ENCODE results near the gene FBXO36. TPM values are rescaled to one million over a fixed set of nuclear protein-coding genes. Genes with fewer than 3 reads are reported as not detected.

FBXO36 gene
- polyA plus RNA-seq, 2 of the 4 experiments (the other 2 are of a cell fraction): 2.0 to 5.5 TPM

DNA sequence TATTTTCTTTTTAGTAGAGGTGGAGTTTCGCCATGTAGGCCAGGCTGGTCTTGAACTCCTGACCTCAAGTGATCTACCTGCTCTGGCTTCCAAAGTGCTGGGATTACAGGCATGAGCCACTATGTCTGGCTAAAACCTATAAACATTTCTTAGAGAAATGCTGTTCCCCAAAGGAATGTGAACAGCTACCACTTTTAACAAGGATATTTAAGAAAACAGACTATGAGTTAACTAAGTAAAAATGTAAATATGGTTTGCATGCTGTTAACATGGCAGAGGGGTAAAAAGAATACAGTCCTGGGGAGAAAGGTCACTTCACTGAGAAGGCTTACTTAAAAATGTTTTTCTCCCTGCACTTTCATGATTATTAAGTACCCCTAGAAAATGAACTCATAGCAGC is 89.3 kb downstream of the FBXO36 start:
- Histone ChIP-seq H3K4me3 (no peak overlapping the region), H3K27ac (no peak overlapping the region), H3K9me3 (no peaks in the 10 kb centered on the region), H3K4me1 (no peaks in the 10 kb centered on the region; the same call in 2 of the 3 replicates), H3K4me2 (no peak overlapping the region)
- whole genome bisulfite sequencing (ENCODE audit: missing lambda C conversion rate): 82% methylated on average over 1 of the region's 1 CpG
- DNase-seq (ENCODE audit: low read depth in 1 of 2, low spot score in 1 of 2) (no peak), FAIRE-seq (no peak), ATAC-seq (no peak)
- POLR2A ChIA-PET: no interaction called here
- no peak for TF ChIP-seq HOXB13 (CRISPR knock-in tag; IDR thresholded peaks at IDR 0.05; ENCODE audit: low read depth)
- TF ChIP-seq TP53 (CRISPR knock-in tag; IDR thresholded peaks at IDR 0.05): no peak
- TF ChIP-seq RAD21 (conservative IDR thresholded peaks at IDR 0.05 in 1 of 2, IDR thresholded peaks at IDR 0.05 in 1 of 2): no peak
- TF ChIP-seq CEBPB (IDR thresholded peaks at IDR 0.05): no peak
- TF ChIP-seq EHF (CRISPR knock-in tag; IDR thresholded peaks at IDR 0.05): no peak
- CTCF ChIA-PET: interaction anchor here (1.5 to 2.7 kb wide), 2 partner anchors 56 to 149 kb away, joined by 3 to 9 read pairs; no protein-coding TSS in a partner anchor

- no peak overlapping the region for H3K4me3 ChIP-seq
- TF ChIP-seq, protein P1, sequence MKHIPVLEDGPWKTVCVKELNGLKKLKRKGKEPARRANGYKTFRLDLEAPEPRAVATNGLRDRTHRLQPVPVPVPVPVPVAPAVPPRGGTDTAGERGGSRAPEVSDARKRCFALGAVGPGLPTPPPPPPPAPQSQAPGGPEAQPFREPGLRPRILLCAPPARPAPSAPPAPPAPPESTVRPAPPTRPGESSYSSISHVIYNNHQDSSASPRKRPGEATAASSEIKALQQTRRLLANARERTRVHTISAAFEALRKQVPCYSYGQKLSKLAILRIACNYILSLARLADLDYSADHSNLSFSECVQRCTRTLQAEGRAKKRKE (CRISPR knock-in tag; IDR thresholded peaks at IDR 0.05; ENCODE audit: low read depth): no peak
- TF ChIP-seq EHMT2 (IDR thresholded peaks at IDR 0.05; ENCODE audit: low read depth) (no peak), SMC3 (IDR thresholded peaks at IDR 0.05) (no peak), RFX5 (IDR thresholded peaks at IDR 0.05) (no peak), MAZ (IDR thresholded peaks at IDR 0.05; ENCODE audit: borderline replicate concordance, low read depth, low read length) (no peak), BCL3 (IDR thresholded peaks at IDR 0.05) (no peak), ZNF302 (CRISPR knock-in tag; IDR thresholded peaks at IDR 0.05) (no peak), FOXS1 (CRISPR knock-in tag; IDR thresholded peaks at IDR 0.05) (no peak), REST (IDR thresholded peaks at IDR 0.05) (no peak), HEYL (CRISPR knock-in tag; IDR thresholded peaks at IDR 0.05) (no peak), KDM1A (IDR thresholded peaks at IDR 0.05; ENCODE audit: low read depth) (no peak), RCOR1 (IDR thresholded peaks at IDR 0.05; ENCODE audit: low read depth, low read length) (no peak), JUN (IDR thresholded peaks at IDR 0.05) (no peak)
- TF ChIP-seq, protein P2, sequence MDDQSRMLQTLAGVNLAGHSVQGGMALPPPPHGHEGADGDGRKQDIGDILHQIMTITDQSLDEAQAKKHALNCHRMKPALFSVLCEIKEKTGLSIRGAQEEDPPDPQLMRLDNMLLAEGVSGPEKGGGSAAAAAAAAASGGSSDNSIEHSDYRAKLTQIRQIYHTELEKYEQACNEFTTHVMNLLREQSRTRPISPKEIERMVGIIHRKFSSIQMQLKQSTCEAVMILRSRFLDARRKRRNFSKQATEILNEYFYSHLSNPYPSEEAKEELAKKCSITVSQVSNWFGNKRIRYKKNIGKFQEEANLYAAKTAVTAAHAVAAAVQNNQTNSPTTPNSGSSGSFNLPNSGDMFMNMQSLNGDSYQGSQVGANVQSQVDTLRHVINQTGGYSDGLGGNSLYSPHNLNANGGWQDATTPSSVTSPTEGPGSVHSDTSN (IDR thresholded peaks at IDR 0.05): no peak
- 82% methylated on average over 10 of the region's 10 CpGs for WGBS (ENCODE audit: missing lambda C conversion rate)
- ATAC-seq: no peak
- DNase-seq (ENCODE audit: low read depth in 1 of 2, low spot score in 1 of 2): no peak
- no peaks in the 10 kb centered on the region; the same call in 2 of the 3 replicates for H3K4me1 ChIP-seq
- no peak overlapping the region for H3K4me2 ChIP-seq
- POLR2A ChIA-PET: no interaction called here
- no peaks in the 10 kb centered on the region for H3K9me3 ChIP-seq
- CTCF ChIA-PET: interaction anchor here (0.6 to 2.7 kb wide), 2 partner anchors 10 to 55 kb away, joined by 3 to 9 read pairs; no protein-coding TSS in a partner anchor
- no peak for FAIRE-seq
- no peak overlapping the region for H3K27ac ChIP-seq
Measured at GRCh38 chr2:230012267-230012884, 90.1 kb downstream of the FBXO36 start.

Data from A549 (cell line).